Right lobe of liver (tissue), 6 donors: ENCODE data around the gene TNFAIP3. TPM values are rescaled to one million over a fixed set of nuclear protein-coding genes. Genes with fewer than 3 reads are reported as not detected.

Source experiments
- ATAC-seq, 4 donors: fragments of 200-7000 bp; cut with Tn5 transposase; one replicate each; pipeline ENCODE4 v1.9.1; 2020; ENCODE audit warnings: mild to moderate bottlenecking in 4 of 4, moderate library complexity in 4 of 4
- DNase-seq, 3 donors: peaks; one replicate each; pipeline ENCODE4 v3.0.0-alpha.2; 2020
- H3K27ac ChIP-seq, 3 donors: fragments of 200-600 bp; one replicate each; pipeline ENCODE4 v1.8.0; 2022
- H3K27me3 ChIP-seq, 2 donors: fragments of 200-600 bp; one replicate each; pipeline ENCODE4 v1.8.0; 2022
- H3K36me3 ChIP-seq, 4 donors: fragments of 200-600 bp; sonication (generic) in 1 of 4; one replicate each; pipeline versions ENCODE4 v1.5.1 to v1.8.0; 2017 to 2022; ENCODE audit warnings: control low read depth in 1 of 4
- H3K4me1 ChIP-seq, 4 donors: fragments of 200-600 bp; sonication (generic) in 1 of 4; one replicate each; pipeline versions ENCODE4 v1.5.1 to v1.8.0; 2017 to 2022; ENCODE audit warnings: control low read depth in 1 of 4
- H3K4me3 ChIP-seq, 3 donors: fragments of 200-600 bp; one replicate each; pipeline ENCODE4 v1.8.0; 2022
- H3K9me3 ChIP-seq, 4 donors: fragments of 200-600 bp; sonication (generic) in 1 of 4; one replicate each; pipeline versions ENCODE4 v1.5.1 to v1.8.0; 2017 to 2022; ENCODE audit warnings: control low read depth in 1 of 4
- POLR2A ChIP-seq: fragments of 450-650 bp; IDR thresholded peaks from one replicate; pipeline ENCODE4 v1.6.1; 2017; ENCODE audit warnings: antibody characterized with exemption, mild to moderate bottlenecking
- WGBS: methylation state at CpG from one replicate; pipeline ENCODE4 v1.1.6; 2018; ENCODE audit warnings: low coverage, low lambda C conversion rate; ENCODE audit not compliant: insufficient coverage; ENCODE audit errors: missing lambda C conversion rate; 5-methylcytosine and 5-hydroxymethylcytosine counted together
- intact Hi-C, 2 donors: fragments of 100-400 bp; cut with DNase I; formaldehyde crosslinking; loops; one replicate each; pipeline versions ENCODE4 v1.11.2 to v1.14.1; 2022
- total RNA-seq, 6 experiments: library from RNA; depleted of rRNA in 2 of 6; stranded (reverse); fragments of >200 nt in 2 of 6; fragmentation: NEBNext Ultra II Directional in 3 of 6; extraction: Animal tissue kit (Norgen Biotek cat#: 25700) in 3 of 6; gene quantifications; one replicate each; pipeline versions ENCODE4 v1.1.0 to v1.2.4, GENCODE V29; 2016 to 2023
- TF ChIP-seq, protein P1 (sequence below), 4 donors: fragments of 200-600 bp in 3 of 4; fragments of 450-650 bp in 1 of 4; IDR thresholded peaks; one replicate each; pipeline versions ENCODE4 v1.5.1 to v1.8.0; 2016 to 2022; ENCODE audit warnings: antibody characterized with exemption in 4 of 4, mild to moderate bottlenecking in 2 of 4
- donor health status: DM: no; HTN: yes; CAD: no.
- donor health status: DM: no; HTN: no; CAD: no.
- donor health status: DM: no; HTN: no; CAD: no.
- donor health status: DM: no; HTN: yes; CAD: no.
- donor health status: DM: no; HTN: yes; CAD: no.

TNFAIP3 gene
- total RNA-seq, 6 experiments from 2014 or later, result 8.3 to 38.1 (median 13.6) TPM

DNA sequence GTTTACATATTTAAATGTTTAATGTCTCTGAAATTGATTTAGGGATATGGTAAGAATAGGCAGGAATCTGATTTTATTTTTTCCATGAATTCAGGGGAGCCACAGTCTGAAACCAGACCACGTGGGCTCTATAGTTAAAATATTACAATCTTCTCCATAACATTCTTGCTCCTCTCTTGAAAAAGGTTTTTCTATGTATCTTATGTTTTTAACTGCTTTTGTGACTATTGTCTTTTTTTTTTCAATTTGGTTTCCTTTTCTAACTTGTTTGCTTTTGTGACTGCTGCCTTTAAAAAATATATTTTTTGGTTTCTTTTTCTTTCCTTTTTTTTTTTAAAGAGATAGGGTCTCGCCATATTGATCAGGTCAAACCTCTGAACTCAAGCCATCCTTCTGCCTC lies 40.1 kb downstream of the TNFAIP3 start:
- intact Hi-C loops, result no loop called here
- H3K27me3 ChIP-seq, result no peaks in the 10 kb centered on the region
- 74% methylated on average over 2 of the region's 2 CpGs for WGBS
- H3K27ac ChIP-seq, result no peak overlapping the region
- no peaks in the 10 kb centered on the region for H3K36me3 ChIP-seq
- no peak for ATAC-seq
- DNase-seq, result no peak
- peaks cover 0 to 18% (median 2%) of the 10 kb centered on the region in 4 donors for H3K4me1 ChIP-seq
- H3K9me3 ChIP-seq, result no peaks in the 10 kb centered on the region
- TF ChIP-seq, protein P1, sequence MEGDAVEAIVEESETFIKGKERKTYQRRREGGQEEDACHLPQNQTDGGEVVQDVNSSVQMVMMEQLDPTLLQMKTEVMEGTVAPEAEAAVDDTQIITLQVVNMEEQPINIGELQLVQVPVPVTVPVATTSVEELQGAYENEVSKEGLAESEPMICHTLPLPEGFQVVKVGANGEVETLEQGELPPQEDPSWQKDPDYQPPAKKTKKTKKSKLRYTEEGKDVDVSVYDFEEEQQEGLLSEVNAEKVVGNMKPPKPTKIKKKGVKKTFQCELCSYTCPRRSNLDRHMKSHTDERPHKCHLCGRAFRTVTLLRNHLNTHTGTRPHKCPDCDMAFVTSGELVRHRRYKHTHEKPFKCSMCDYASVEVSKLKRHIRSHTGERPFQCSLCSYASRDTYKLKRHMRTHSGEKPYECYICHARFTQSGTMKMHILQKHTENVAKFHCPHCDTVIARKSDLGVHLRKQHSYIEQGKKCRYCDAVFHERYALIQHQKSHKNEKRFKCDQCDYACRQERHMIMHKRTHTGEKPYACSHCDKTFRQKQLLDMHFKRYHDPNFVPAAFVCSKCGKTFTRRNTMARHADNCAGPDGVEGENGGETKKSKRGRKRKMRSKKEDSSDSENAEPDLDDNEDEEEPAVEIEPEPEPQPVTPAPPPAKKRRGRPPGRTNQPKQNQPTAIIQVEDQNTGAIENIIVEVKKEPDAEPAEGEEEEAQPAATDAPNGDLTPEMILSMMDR (IDR thresholded peaks at IDR 0.05), result no peak
- no peak for TF ChIP-seq POLR2A
- no peak overlapping the region for H3K4me3 ChIP-seq

DNA sequence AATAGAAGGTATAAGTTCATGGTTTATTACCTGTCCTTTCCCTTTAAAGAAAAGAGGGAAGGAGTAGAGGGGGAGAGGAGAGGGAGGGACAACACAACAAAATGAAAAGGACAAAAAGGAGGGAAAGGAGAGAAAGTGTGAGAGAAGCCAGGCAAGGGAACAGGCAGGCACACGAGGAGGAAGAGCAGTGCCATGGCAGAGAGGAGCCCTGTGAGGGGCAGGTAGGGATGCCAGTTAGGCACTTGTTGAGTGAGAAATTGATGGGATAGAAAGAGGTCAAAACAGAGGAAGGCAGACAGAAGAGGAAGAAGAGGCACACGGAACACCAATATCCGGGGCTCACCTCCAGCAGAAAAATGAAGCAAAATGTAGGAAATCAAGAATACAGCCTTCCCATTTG lies 42.5 kb downstream of the TNFAIP3 start:
- Histone ChIP-seq H3K4me3 (no peak overlapping the region), H3K27me3 (no peaks in the 10 kb centered on the region), H3K9me3 (no peaks in the 10 kb centered on the region), H3K27ac (no peak overlapping the region), H3K4me1 (peaks cover 0 to 3% (median under 1%) of the 10 kb centered on the region in 4 donors), H3K36me3 (no peaks in the 10 kb centered on the region)
- TF ChIP-seq, protein P1 (IDR thresholded peaks at IDR 0.05), result no peak
- TF ChIP-seq POLR2A, result no peak
- intact Hi-C loops, result no loop called here
- DNase-seq, result no peak
- 38% methylated on average over 1 of the region's 3 CpGs for WGBS
- ATAC-seq, result no peak

DNA sequence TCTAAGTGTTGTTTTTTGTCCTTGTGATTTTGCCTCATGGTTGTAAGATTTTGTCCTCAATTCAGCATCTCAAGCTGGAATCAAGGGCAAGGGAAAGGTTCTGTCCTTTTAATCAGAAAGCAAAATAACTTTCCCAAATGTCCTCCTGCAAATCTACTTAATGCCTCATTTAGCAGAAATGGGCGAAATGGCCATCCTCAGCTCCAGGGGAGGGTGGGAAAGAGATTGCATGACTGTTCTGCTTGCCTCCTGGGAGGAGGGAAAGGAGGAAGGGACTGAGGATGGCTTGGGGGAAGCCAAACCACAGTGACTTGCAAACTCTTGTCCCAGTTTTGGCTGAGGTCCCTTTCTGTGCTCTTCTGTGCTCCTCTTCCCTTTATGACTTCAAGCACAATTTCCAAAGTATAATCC lies 43.4 kb downstream of the TNFAIP3 start:
- DNase-seq, result no peak
- Histone ChIP-seq H3K36me3 (no peaks in the 10 kb centered on the region), H3K27me3 (no peaks in the 10 kb centered on the region), H3K4me3 (no peak overlapping the region), H3K4me1 (no peaks in the 10 kb centered on the region), H3K9me3 (no peaks in the 10 kb centered on the region), H3K27ac (no peak overlapping the region)
- ATAC-seq, result peak; percentile 42 to 56 (median 52)
- WGBS, result 67% methylated on average over 1 of the region's 1 CpG
- intact Hi-C loops, result no loop called here
- TF ChIP-seq, protein P1 (IDR thresholded peaks at IDR 0.05), result no peak
- no peak for TF ChIP-seq POLR2A

DNA sequence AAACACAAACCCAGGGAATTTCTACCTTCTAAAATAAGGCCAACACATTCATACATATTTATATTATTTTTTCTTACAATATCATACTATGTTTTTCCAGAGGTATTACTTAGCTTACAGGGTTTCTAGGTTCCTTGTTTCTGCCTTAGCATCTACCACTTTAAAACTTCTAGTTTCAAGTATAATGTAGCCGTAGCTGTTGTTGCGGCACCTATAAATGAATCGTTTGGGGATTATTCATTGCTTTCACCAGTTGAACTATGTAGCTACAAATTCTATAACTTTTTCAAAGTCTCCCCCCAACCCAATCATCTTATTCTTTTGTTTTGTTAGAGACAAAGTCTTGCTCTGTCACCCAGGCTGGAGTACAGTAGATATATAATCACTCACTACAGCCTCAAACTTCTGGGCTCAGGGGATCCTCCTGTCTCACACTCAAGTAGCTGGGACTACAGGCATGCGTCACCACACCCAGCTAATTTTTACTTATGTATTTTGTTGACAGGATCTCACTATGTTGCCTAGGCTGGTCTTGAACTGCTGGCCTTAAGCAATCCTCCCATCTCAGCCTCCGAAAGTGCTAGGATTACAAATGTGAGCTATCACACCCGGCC lies 43.9 kb downstream of the TNFAIP3 start:
- no peak for DNase-seq
- Histone ChIP-seq H3K27me3 (no peaks in the 10 kb centered on the region), H3K4me1 (no peaks in the 10 kb centered on the region), H3K27ac (no peak overlapping the region), H3K9me3 (no peaks in the 10 kb centered on the region), H3K4me3 (no peak overlapping the region), H3K36me3 (no peaks in the 10 kb centered on the region)
- no peak for TF ChIP-seq POLR2A
- TF ChIP-seq, protein P1 (IDR thresholded peaks at IDR 0.05), result no peak
- WGBS, result 77% methylated on average over 6 of the region's 6 CpGs
- intact Hi-C loops, result no loop called here
- no peak for ATAC-seq
